DLD1 (cell line): ENCODE measurements around the gene AP1M2.
"Not testable (repeated sequence)": the region's sequence is repeated elsewhere in the genome, so short reads cannot be mapped to it uniquely, and the experiment has no call there.

Experiments used
- in situ Hi-C: cut with HindIII; loops from 2 replicates; pipeline ENCODE4 v1.10.0; 2017; ENCODE audit warnings: low sequenced_read_pairs

Gene AP1M2

GRCh38 chr19:10543059-10543419 is 44.1 kb downstream of the AP1M2 start:
- in situ Hi-C loops, result no loop called here

- in situ Hi-C loops, result not testable (repeated sequence)
These were observed 48.1 kb downstream of the AP1M2 start for GRCh38 chr19:10539016-10539415.

- in situ Hi-C loops, result no loop called here
These were observed 48.7 kb downstream of the AP1M2 start for GRCh38 chr19:10538204-10538983.

DNA sequence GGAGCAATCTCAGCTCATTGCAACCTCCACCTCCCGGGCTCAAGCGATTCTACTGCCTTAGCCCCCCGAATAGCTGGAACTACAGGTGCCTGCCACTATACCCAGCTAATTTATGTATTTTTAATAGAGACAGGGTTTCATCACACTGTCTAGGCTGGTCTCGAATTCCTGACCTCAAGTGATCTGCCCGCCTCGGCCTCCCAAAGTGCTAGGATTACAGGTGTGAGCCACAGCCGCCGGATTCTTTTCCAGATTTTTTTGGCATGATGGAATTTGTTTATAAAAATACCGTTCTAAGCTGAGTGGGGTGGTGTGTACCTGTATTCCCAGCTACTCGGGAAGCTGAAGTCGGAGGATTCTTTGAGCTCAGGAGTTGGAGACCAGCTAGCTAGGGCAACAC is 49.4 kb downstream of the AP1M2 start:
- in situ Hi-C loops, result no loop called here

DNA sequence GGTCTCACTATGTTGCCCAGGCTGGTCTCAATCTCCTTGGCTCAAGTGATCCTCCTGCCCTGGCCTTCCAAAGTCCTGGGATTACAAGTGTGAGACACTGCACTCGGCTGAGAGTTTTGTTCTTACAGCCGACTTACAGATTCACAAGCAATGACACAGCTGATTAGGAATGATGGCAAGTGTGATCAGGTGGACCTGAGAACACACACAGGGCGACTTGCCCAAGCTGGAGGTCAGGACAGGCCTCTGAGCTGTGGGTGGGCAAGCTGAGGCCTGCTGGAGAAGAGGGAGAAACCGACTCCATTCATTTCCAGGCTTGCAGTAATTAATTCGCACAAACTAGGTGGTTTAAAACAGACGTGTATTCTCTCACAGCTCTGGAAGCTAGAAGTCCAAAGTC is 51.5 kb downstream of the AP1M2 start:
- in situ Hi-C loops, result no loop called here

GRCh38 chr19:10533646-10534386 is 53.3 kb downstream of the AP1M2 start:
- in situ Hi-C loops, result no loop called here

DNA sequence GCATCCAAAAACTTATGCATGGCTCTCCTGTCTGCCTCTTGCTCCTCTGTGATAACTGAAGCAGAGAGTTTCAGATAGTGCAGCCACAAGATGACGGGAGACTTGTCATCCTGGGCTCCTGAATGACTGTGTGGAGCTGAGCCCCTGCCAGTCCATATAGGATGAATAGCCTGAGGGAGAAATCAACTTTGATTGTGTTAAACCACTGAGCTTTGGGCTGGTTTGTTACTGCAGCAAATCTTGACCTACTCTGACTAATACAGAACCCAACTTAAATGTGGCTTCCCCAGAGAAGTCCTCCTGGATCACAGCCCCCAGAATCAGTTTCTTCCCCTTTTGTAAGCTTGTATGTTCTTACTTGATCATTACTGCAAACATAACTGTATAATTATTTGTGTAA is 54.7 kb downstream of the AP1M2 start:
- in situ Hi-C loops, result no loop called here

- in situ Hi-C loops, result not testable (repeated sequence)
These were observed 60.2 kb downstream of the AP1M2 start for GRCh38 chr19:10526887-10527286.

- in situ Hi-C loops, result no loop called here
These were observed 61.5 kb downstream of the AP1M2 start for GRCh38 chr19:10525636-10526035.

DNA sequence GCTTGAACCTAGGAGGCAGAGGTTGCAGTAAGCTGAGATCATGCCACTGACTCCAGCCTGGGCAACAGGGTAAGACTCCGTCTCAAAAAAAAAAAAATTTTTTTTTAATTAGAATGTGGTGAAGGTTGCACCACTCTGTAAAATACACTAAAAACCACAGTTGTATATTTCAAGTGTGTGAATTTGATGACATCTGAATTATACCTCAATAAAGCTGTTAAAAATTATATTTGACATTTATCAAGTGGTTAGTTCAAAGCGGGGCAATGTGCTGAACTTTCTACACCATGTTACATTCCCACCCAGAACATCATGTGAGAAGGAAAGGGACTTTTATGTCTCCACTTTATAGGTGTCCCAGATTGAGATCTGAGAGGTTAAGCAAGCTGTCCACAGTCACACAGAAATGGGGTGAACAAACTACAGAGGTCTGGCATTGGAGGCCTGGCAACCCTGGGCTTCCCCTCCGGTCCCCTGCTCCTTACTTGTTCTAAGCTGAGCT is 63.9 kb downstream of the AP1M2 start:
- in situ Hi-C loops, result no loop called here
